HCT116 (cell line): ENCODE results near the gene GSC2. TPM values are rescaled to one million over a fixed set of nuclear protein-coding genes. Genes with fewer than 3 reads are reported as not detected.

Experiments
- ATAC-seq: fragments of 200-7000 bp; cut with Tn5 transposase; 2 replicates; pipeline ENCODE4 v1.9.1; 2020; ENCODE audit warnings: mild to moderate bottlenecking, moderate library complexity
- BruUV-seq: library from RNA; stranded (reverse); fragments of 400-500 nt; replicated peaks from 2 replicates; lab custom pipeline; 2021; lab: Mats Ljungman, UMichigan
- CTCF ChIA-PET: fragments of 300-600 bp; sonication (Branson Sonifier 250); formaldehyde crosslinking; loops from one replicate; lab custom pipeline; 2021; ENCODE audit warnings: antibody characterized with exemption; lab: Charles Lee
- POLR2A ChIA-PET: fragments of 300-600, 350-600 bp; sonication (Branson Sonifier 250); formaldehyde crosslinking; loops from one replicate; lab custom pipeline; 2021; ENCODE audit warnings: antibody characterized with exemption; lab: Charles Lee
- RAD21 ChIA-PET, 2 experiments: fragments of 300-600 bp; sonication (Branson Sonifier 250); formaldehyde crosslinking; loops; one replicate each; lab custom pipeline; 2023; ENCODE audit warnings: low total read pairs in 2 of 2; ENCODE audit not compliant: uncharacterized antibody in 2 of 2, unreplicated experiment in 2 of 2, low non-redundant PET in 1 of 2; lab: Charles Lee
- DNase-seq: peaks from one replicate; pipeline ENCODE4 v3.0.0-alpha.2; 2010; ENCODE audit warnings: low read depth, low spot score
- H2AFZ ChIP-seq: fragments of 200-600 bp; shearing (Covaris generic), sonication (generic); 2 replicates; pipeline ENCODE4 v1.6.1; 2017; ENCODE audit warnings: low read depth, mixed run types, mixed read lengths, antibody characterized with exemption, low read length; ENCODE audit not compliant: poor library complexity, severe bottlenecking
- H3K27ac ChIP-seq: 2 replicates; pipeline ENCODE4 v1.5.1; 2012; ENCODE audit warnings: low read depth, low read length
- H3K27me3 ChIP-seq: fragments of 200-600 bp; sonication (generic); 2 replicates; pipeline ENCODE4 v1.6.1; 2016; ENCODE audit warnings: mixed run types, low read length, mixed read lengths; ENCODE audit not compliant: insufficient read depth
- H3K36me3 ChIP-seq, 2 experiments: fragments of 200-500 bp in 1 of 2; fragments of 200-600 bp in 1 of 2; sonication (Bioruptor generic) in 1 of 2; sonication (generic) in 1 of 2; 2 replicates each; pipeline versions ENCODE4 v1.5.1 to v1.6.1; 2014 to 2016; ENCODE audit warnings: low read length in 2 of 2, inconsistent platforms in 1 of 2, mixed read lengths in 1 of 2, mixed run types in 1 of 2; ENCODE audit not compliant: insufficient read depth in 2 of 2, control insufficient read depth in 1 of 2
- H3K4me1 ChIP-seq, 2 experiments: fragments of 200-600 bp in 1 of 2; sonication (generic) in 1 of 2; 2 replicates each; pipeline versions ENCODE4 v1.5.1 to v1.6.1; 2012 to 2017; ENCODE audit warnings: low read length in 2 of 2, inconsistent platforms in 1 of 2, mild to moderate bottlenecking in 1 of 2, mixed read lengths in 1 of 2, mixed run types in 1 of 2, moderate library complexity in 1 of 2; ENCODE audit not compliant: insufficient read depth in 2 of 2, control insufficient read depth in 1 of 2
- H3K4me2 ChIP-seq: fragments of 200-600 bp; sonication (generic); 2 replicates; pipeline ENCODE4 v1.6.1; 2017; ENCODE audit warnings: mixed run types, low read length, mixed read lengths
- H3K4me3 ChIP-seq, 2 experiments: fragments of 200-600 bp in 1 of 2; sonication (generic) in 1 of 2; replicated peaks in 1 of 2; 2 replicates each; pipeline ENCODE4 v1.5.1; 2011 to 2016; ENCODE audit warnings: low read length in 2 of 2, control low read depth in 1 of 2, low read depth in 1 of 2, mild to moderate bottlenecking in 1 of 2, mixed read lengths in 1 of 2, mixed run types in 1 of 2
- H3K79me2 ChIP-seq: fragments of 200-600 bp; sonication (generic); 2 replicates; pipeline ENCODE4 v1.6.1; 2017; ENCODE audit warnings: mild to moderate bottlenecking, mixed run types, low read length, moderate library complexity, mixed read lengths; ENCODE audit not compliant: insufficient read depth
- H3K9ac ChIP-seq: fragments of 200-600 bp; sonication (generic); 2 replicates; pipeline ENCODE4 v1.6.1; 2016; ENCODE audit warnings: low read length, mixed read lengths
- H3K9me2 ChIP-seq: fragments of 200-600 bp; sonication (generic), shearing (Covaris generic); 2 replicates; pipeline ENCODE4 v1.6.1; 2017; ENCODE audit warnings: mixed run types, mild to moderate bottlenecking, moderate library complexity; ENCODE audit not compliant: insufficient read depth
- H3K9me3 ChIP-seq, 2 experiments: fragments of 200-500 bp in 1 of 2; fragments of 200-600 bp in 1 of 2; sonication (Bioruptor generic) in 1 of 2; sonication (generic) in 1 of 2; 2 replicates each; pipeline ENCODE4 v1.6.1; 2014 to 2017; ENCODE audit warnings: low read length in 2 of 2, mixed read lengths in 2 of 2, inconsistent platforms in 1 of 2, low read depth in 1 of 2, mild to moderate bottlenecking in 1 of 2, mixed run types in 1 of 2, moderate library complexity in 1 of 2; ENCODE audit not compliant: control insufficient read depth in 1 of 2, insufficient read depth in 1 of 2
- H4K20me1 ChIP-seq: fragments of 200-600 bp; sonication (generic), shearing (Covaris generic); 2 replicates; pipeline ENCODE4 v1.6.1; 2017; ENCODE audit warnings: mixed run types, mild to moderate bottlenecking, moderate library complexity; ENCODE audit not compliant: insufficient read depth
- CBX3 ChIP-seq: IDR thresholded peaks from 2 replicates; pipeline ENCODE4 v1.6.1; 2012; ENCODE audit warnings: low read depth
- EGR1 ChIP-seq: IDR thresholded peaks from 2 replicates; pipeline ENCODE4 v1.6.1; 2012; ENCODE audit warnings: low read depth
- ELF1 ChIP-seq: IDR thresholded peaks from 2 replicates; pipeline ENCODE4 v1.6.1; 2012; ENCODE audit warnings: low read depth, borderline replicate concordance
- POLR2A ChIP-seq: IDR thresholded peaks from 2 replicates; pipeline ENCODE4 v1.7.0; 2011; ENCODE audit warnings: borderline replicate concordance; ENCODE audit not compliant: insufficient read depth, insufficient read length; ENCODE audit errors: extremely low read depth
- RAD21 ChIP-seq: IDR thresholded peaks from 2 replicates; pipeline ENCODE4 v1.6.1; 2012; ENCODE audit warnings: low read depth, mild to moderate bottlenecking
- SRF ChIP-seq: IDR thresholded peaks from 2 replicates; pipeline ENCODE4 v1.6.1; 2012; ENCODE audit warnings: low read depth
- TCF7L2 ChIP-seq: IDR thresholded peaks from 2 replicates; pipeline ENCODE4 v1.7.0; 2011; ENCODE audit warnings: borderline replicate concordance, inconsistent platforms; ENCODE audit not compliant: insufficient read depth, insufficient read length; ENCODE audit errors: extremely low read depth
- YY1 ChIP-seq: IDR thresholded peaks from 2 replicates; pipeline ENCODE4 v1.6.1; 2011; ENCODE audit warnings: low read length, low read depth, moderate library complexity, mild to moderate bottlenecking; ENCODE audit not compliant: insufficient replicate concordance; ENCODE audit errors: extremely low read depth
- intact Hi-C: fragments of 100-400 bp; cut with micrococcal nuclease; formaldehyde crosslinking; loops from 2 replicates; pipeline ENCODE4 v1.10.0; 2022
- total RNA-seq: library from RNA; stranded (reverse); gene quantifications from one replicate; pipeline ENCODE4 v1.2.1, GENCODE V29; 2021; ENCODE audit not compliant: unreplicated experiment
- TF ChIP-seq, protein P1 (sequence below): IDR thresholded peaks from 2 replicates; pipeline ENCODE4 v1.6.1; 2012
- TF ChIP-seq, protein P2 (sequence below), 3 experiments: fragments of 200-600 bp in 1 of 3; sonication (generic) in 1 of 3; IDR thresholded peaks in 2 of 3; conservative IDR thresholded peaks in 1 of 3; 2 replicates each; pipeline ENCODE4 v1.5.1; 2012 to 2017; ENCODE audit warnings: low read depth in 2 of 3, low read length in 2 of 3, antibody characterized with exemption in 1 of 3, borderline replicate concordance in 1 of 3, control low read depth in 1 of 3, mild to moderate bottlenecking in 1 of 3, mixed read lengths in 1 of 3, mixed run types in 1 of 3, moderate library complexity in 1 of 3; ENCODE audit not compliant: insufficient read depth in 1 of 3
- TF ChIP-seq, protein P3 (sequence below): IDR thresholded peaks from 2 replicates; pipeline ENCODE4 v1.6.1; 2012

Gene GSC2
- total RNA-seq, 1 experiment from 2014 or later = not detected

DNA sequence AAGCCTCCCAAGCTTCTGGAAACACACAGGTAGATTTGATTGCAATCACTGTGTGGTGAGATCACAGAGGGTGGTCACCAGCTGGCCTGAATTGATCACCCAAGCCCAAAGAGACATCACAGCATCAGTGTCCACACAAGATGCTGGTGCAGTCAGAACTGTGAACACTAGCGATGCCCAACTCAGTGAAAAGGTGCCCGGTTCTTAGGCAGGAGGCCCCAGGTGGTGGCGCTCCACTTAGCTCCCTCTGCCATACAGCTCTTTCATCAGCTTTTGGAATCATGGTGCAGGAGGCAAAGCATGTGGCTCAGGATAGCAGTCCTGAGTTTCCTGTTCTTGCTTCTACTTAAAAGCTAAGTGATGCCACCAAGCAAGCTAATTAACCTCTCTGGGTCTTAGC is 39.0 kb downstream of the GSC2 start:
- Histone ChIP-seq H3K4me2 (no peak overlapping the region), H2AFZ (no peak overlapping the region), H3K27me3 (no peaks in the 10 kb centered on the region), H3K4me1 (no peaks in the 10 kb centered on the region), H3K79me2 (peaks cover 89% of the 10 kb centered on the region), H3K9ac (no peak overlapping the region), H3K36me3 (no peaks in the 10 kb centered on the region), H3K27ac (no peak overlapping the region), H3K9me3 (no peaks in the 10 kb centered on the region), H4K20me1 (no peaks in the 10 kb centered on the region), H3K4me3 (no peak overlapping the region), H3K9me2 (no peaks in the 10 kb centered on the region)
- ChIA-PET CTCF (interaction anchor here (1.0 to 1.4 kb wide), 2 partner anchors 34 to 519 kb away, joined by 3 to 4 read pairs; partner anchors contain the start of gene ESS2), RAD21 (no interaction called here), POLR2A (interaction anchor here (2.6 kb wide), 1 partner anchor 11 kb away, joined by 6 read pairs; the partner anchor contains the start of gene DGCR2)
- TF ChIP-seq, protein P1, sequence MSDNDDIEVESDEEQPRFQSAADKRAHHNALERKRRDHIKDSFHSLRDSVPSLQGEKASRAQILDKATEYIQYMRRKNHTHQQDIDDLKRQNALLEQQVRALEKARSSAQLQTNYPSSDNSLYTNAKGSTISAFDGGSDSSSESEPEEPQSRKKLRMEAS = no peak
- TF ChIP-seq, protein P2, sequence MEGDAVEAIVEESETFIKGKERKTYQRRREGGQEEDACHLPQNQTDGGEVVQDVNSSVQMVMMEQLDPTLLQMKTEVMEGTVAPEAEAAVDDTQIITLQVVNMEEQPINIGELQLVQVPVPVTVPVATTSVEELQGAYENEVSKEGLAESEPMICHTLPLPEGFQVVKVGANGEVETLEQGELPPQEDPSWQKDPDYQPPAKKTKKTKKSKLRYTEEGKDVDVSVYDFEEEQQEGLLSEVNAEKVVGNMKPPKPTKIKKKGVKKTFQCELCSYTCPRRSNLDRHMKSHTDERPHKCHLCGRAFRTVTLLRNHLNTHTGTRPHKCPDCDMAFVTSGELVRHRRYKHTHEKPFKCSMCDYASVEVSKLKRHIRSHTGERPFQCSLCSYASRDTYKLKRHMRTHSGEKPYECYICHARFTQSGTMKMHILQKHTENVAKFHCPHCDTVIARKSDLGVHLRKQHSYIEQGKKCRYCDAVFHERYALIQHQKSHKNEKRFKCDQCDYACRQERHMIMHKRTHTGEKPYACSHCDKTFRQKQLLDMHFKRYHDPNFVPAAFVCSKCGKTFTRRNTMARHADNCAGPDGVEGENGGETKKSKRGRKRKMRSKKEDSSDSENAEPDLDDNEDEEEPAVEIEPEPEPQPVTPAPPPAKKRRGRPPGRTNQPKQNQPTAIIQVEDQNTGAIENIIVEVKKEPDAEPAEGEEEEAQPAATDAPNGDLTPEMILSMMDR (IDR thresholded peaks at IDR 0.05 in 2 of 3, conservative IDR thresholded peaks at IDR 0.05 in 1 of 3; ENCODE audit: borderline replicate concordance in 1 of 3, insufficient read depth in 1 of 3, low read depth in 2 of 3, low read length in 2 of 3) = 0 out of 6 replicates have a peak, but pooled peaks of 1 of the 3 experiments have one; percentile 14
- no peak for DNase-seq
- intact Hi-C loops = no loop called here
- ATAC-seq = no peak
- no TSS peak for BruUV-seq

DNA sequence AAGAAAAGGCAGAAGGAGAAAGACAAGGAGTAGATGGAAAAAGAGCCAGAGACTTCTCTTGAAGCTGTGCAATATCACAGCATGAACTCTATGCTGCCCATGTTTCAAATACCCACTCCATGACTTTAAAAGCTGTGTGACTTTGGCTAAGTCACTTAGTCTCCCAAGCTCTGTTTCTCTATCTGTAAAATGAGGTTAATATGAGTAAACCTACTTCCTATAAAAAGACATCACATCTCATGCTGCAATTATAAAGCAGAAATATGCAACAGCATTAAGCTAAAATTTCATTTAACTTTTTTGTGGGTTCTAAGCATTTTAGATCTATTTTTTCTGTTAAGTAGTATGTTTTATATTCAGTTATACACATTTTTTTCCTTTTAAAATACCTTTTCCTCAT is 39.4 kb downstream of the GSC2 start:
- intact Hi-C loops = no loop called here
- RAD21 ChIA-PET = no interaction called here

More for the DNA sequence above, 39.4 kb downstream of the GSC2 start:
- no peak overlapping the region for H3K4me2 ChIP-seq
- no peaks in the 10 kb centered on the region for H3K9me2 ChIP-seq
- H3K4me3 ChIP-seq = no peak overlapping the region
- no peak overlapping the region for H2AFZ ChIP-seq
- H4K20me1 ChIP-seq = no peaks in the 10 kb centered on the region
- DNase-seq (no peak), ATAC-seq (no peak)
- no peaks in the 10 kb centered on the region for H3K4me1 ChIP-seq
- H3K79me2 ChIP-seq = peaks cover 89% of the 10 kb centered on the region
- no peaks in the 10 kb centered on the region for H3K27me3 ChIP-seq
- no peaks in the 10 kb centered on the region for H3K9me3 ChIP-seq
- ChIA-PET POLR2A (interaction anchor here (2.6 kb wide), 1 partner anchor 11 kb away, joined by 6 read pairs; the partner anchor contains the start of gene DGCR2), CTCF (interaction anchor here (1.0 to 1.4 kb wide), 2 partner anchors 34 to 519 kb away, joined by 3 to 4 read pairs; partner anchors contain the start of gene ESS2)
- no TSS peak for BruUV-seq
- H3K9ac ChIP-seq = no peak overlapping the region
- no peaks in the 10 kb centered on the region for H3K36me3 ChIP-seq
- no peak for TF ChIP-seq POLR2A
- TF ChIP-seq, protein P3, sequence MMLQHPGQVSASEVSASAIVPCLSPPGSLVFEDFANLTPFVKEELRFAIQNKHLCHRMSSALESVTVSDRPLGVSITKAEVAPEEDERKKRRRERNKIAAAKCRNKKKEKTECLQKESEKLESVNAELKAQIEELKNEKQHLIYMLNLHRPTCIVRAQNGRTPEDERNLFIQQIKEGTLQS = no peak
- no peak for TF ChIP-seq YY1
- TF ChIP-seq TCF7L2 = no peak
- no peak for TF ChIP-seq CBX3
- no peak for TF ChIP-seq RAD21
- TF ChIP-seq ELF1 = no peak
- no peak for TF ChIP-seq EGR1
- TF ChIP-seq SRF = no peak
- no peak overlapping the region for H3K27ac ChIP-seq
